Measurements from ENCODE around the gene EXT2. TPM values are rescaled to one million over a fixed set of nuclear protein-coding genes. Genes with fewer than 3 reads are reported as not detected.

Gene EXT2
- total RNA-seq, 1 experiment from 2014 or later = 42.9 TPM

DNA sequence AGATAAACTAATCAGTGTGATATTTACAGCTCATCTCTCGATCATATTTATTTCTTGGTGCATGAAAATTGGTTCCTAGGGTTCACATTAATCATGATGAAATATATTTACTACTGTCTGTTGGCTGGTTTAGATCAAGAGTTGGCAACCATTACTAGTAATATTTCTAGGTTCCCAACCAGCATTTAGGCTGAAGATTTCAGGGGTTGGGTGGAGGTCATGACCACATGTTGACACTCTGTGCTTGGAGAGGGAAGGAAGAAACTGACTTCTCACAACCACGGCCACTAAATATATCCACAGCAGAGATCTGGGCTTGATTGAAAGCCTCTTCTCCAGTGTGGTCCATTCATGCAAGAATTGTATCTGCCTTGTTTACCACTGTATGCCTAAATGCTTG, 126.5 kb downstream of the EXT2 start:
- TF ChIP-seq, protein P1, sequence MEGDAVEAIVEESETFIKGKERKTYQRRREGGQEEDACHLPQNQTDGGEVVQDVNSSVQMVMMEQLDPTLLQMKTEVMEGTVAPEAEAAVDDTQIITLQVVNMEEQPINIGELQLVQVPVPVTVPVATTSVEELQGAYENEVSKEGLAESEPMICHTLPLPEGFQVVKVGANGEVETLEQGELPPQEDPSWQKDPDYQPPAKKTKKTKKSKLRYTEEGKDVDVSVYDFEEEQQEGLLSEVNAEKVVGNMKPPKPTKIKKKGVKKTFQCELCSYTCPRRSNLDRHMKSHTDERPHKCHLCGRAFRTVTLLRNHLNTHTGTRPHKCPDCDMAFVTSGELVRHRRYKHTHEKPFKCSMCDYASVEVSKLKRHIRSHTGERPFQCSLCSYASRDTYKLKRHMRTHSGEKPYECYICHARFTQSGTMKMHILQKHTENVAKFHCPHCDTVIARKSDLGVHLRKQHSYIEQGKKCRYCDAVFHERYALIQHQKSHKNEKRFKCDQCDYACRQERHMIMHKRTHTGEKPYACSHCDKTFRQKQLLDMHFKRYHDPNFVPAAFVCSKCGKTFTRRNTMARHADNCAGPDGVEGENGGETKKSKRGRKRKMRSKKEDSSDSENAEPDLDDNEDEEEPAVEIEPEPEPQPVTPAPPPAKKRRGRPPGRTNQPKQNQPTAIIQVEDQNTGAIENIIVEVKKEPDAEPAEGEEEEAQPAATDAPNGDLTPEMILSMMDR (conservative IDR thresholded peaks at IDR 0.05) = no peak
- H3K27me3 Mint-ChIP-seq (ENCODE audit: low read depth) = no peaks in the 10 kb centered on the region
- no peak overlapping the region for H4K91ac ChIP-seq (ENCODE audit: insufficient read length, low read depth, low read length)

More for the DNA sequence above, 126.5 kb downstream of the EXT2 start:
- Histone ChIP-seq H3K27me3 (ENCODE audit: insufficient read depth, low read length) (no peaks in the 10 kb centered on the region), H3K79me1 (ENCODE audit: insufficient read depth, low read depth, low read length, poor library complexity, severe bottlenecking) (no peaks in the 10 kb centered on the region), H2BK20ac (ENCODE audit: low read depth, low read length, poor library complexity, severe bottlenecking) (no peak overlapping the region), H2BK120ac (ENCODE audit: low read depth, low read length, poor library complexity, severe bottlenecking) (no peak overlapping the region), H4K20me1 (ENCODE audit: control insufficient read depth, insufficient read depth, insufficient read length) (no peaks in the 10 kb centered on the region), H3K23ac (ENCODE audit: insufficient read length, low read depth, low read length) (no peak overlapping the region), H3T11ph (ENCODE audit: low read length) (no peak overlapping the region), H2AK5ac (ENCODE audit: insufficient read length, low read length) (no peak overlapping the region), H3K4me2 (ENCODE audit: insufficient read depth, insufficient read length, low read length) (no peak overlapping the region), H2AFZ (ENCODE audit: low read length) (no peak overlapping the region), H4K5ac (ENCODE audit: insufficient read length, low read depth, low read length) (no peak overlapping the region), H3K14ac (ENCODE audit: insufficient read depth, low read length) (no peak overlapping the region), H3K18ac (ENCODE audit: insufficient read length, low read depth, low read length) (no peak overlapping the region), H3K9me3 (ENCODE audit: control insufficient read depth, low read depth, low read length) (no peaks in the 10 kb centered on the region), H3K4me1 (ENCODE audit: insufficient read depth, low read length) (no peaks in the 10 kb centered on the region), H2BK5ac (ENCODE audit: insufficient read length, low read length) (no peak overlapping the region), H4K8ac (replicated peaks; ENCODE audit: insufficient read length, low read depth, low read length) (no peak overlapping the region), H3K27ac (ENCODE audit: insufficient read length, low read depth, low read length) (no peak overlapping the region), H3K79me2 (ENCODE audit: insufficient read depth, low read length) (no peaks in the 10 kb centered on the region), H2BK12ac (ENCODE audit: insufficient read length, low read depth, low read length) (no peak overlapping the region), H3K4ac (ENCODE audit: low read depth, low read length) (no peak overlapping the region), H3K56ac (ENCODE audit: insufficient read length, low read depth, low read length) (no peak overlapping the region), H3K9ac (ENCODE audit: extremely low read depth, insufficient read length, low read length) (no peak overlapping the region), H3K23me2 (ENCODE audit: insufficient read length, low read depth, low read length, poor library complexity, severe bottlenecking) (no peaks in the 10 kb centered on the region), H2BK15ac (ENCODE audit: low read depth, low read length) (no peak overlapping the region)
- Mint-ChIP-seq H3K4me1 (no peaks in the 10 kb centered on the region), H3K27ac (no peak overlapping the region; a peak in 1 of 7 replicates), H3K4me3 (no peak overlapping the region), H3K9me3 (no peaks in the 10 kb centered on the region), H3K36me3 (ENCODE audit: insufficient read depth in 1 of 3, low read depth in 3 of 3) (no peaks in the 10 kb centered on the region)
- DNase-seq = no peak
- no CpG with 5 or more reads among the region's 2 CpGs for WGBS (ENCODE audit: extremely low coverage, insufficient read length, low lambda C conversion rate)
